H1 (cell line): Measurements from ENCODE around the gene ALDH4A1. TPM values are rescaled to one million over a fixed set of nuclear protein-coding genes. Genes with fewer than 3 reads are reported as not detected.

ENCODE experiments used
- CTCF ChIA-PET: fragments of 300-600 bp; sonication (Branson Sonifier 250); formaldehyde crosslinking; loops from one replicate; lab custom pipeline; 2021; ENCODE audit not compliant: partially characterized antibody; lab: Charles Lee
- POLR2A ChIA-PET: fragments of 300-600 bp; sonication (Branson Sonifier 250); formaldehyde crosslinking; loops from one replicate; lab custom pipeline; 2021; ENCODE audit warnings: inconsistent platforms; ENCODE audit not compliant: partially characterized antibody; lab: Charles Lee
- DNase-seq, 2 experiments: peaks; one replicate each; pipeline versions ENCODE4 v3.0.0 to v3.0.0-alpha.2; 2010 to 2022; ENCODE audit warnings: low spot score in 2 of 2, low read depth in 1 of 2, mixed read lengths in 1 of 2
- FAIRE-seq: peaks from 2 replicates; lab custom pipeline; 2011; peaks lifted over from hg19 to GRCh38; lab: Jason Lieb, UNC
- H2AFZ ChIP-seq: 2 replicates; pipeline ENCODE4 v1.8.1; 2012; ENCODE audit warnings: low read length, inconsistent platforms
- H2AK5ac ChIP-seq: 2 replicates; pipeline ENCODE4 v1.6.1; 2013; ENCODE audit warnings: low read depth, low read length
- H2BK120ac ChIP-seq: replicated peaks from 2 replicates; pipeline ENCODE3; 2013; ENCODE audit warnings: low read depth, low read length, inconsistent platforms
- H2BK12ac ChIP-seq: 2 replicates; pipeline ENCODE4 v1.6.1; 2013; ENCODE audit warnings: low read depth, low read length
- H2BK15ac ChIP-seq: 2 replicates; pipeline ENCODE4 v1.6.1; 2013; ENCODE audit warnings: low read length
- H2BK20ac ChIP-seq: 2 replicates; pipeline ENCODE4 v1.6.1; 2013; ENCODE audit warnings: low read length
- H2BK5ac ChIP-seq: 2 replicates; pipeline ENCODE4 v1.6.1; 2013; ENCODE audit warnings: low read depth, low read length
- H3K14ac ChIP-seq: 2 replicates; pipeline ENCODE4 v1.6.1; 2013; ENCODE audit warnings: inconsistent platforms; ENCODE audit not compliant: insufficient read length
- H3K18ac ChIP-seq: 2 replicates; pipeline ENCODE4 v1.6.1; 2013; ENCODE audit warnings: low read length; ENCODE audit errors: extremely low read depth
- H3K23ac ChIP-seq: 2 replicates; pipeline ENCODE4 v1.6.1; 2013; ENCODE audit warnings: inconsistent platforms; ENCODE audit not compliant: insufficient read length
- H3K23me2 ChIP-seq: 2 replicates; pipeline ENCODE4 v1.6.1; 2013; ENCODE audit warnings: low read depth, low read length
- H3K27ac ChIP-seq: 2 replicates; pipeline ENCODE4 v1.6.1; 2011; ENCODE audit warnings: low read depth, low read length, inconsistent platforms
- H3K27me3 ChIP-seq, 4 experiments: replicated peaks in 1 of 4; 1 replicate in 1 of 4; 2 replicates in 3 of 4; pipeline versions ENCODE4 v1.6.1 to v1.8.1; 2011 to 2013; ENCODE audit warnings: low read length in 3 of 4, mild to moderate bottlenecking in 3 of 4, inconsistent platforms in 2 of 4, mixed read lengths in 2 of 4, moderate library complexity in 1 of 4; ENCODE audit not compliant: control insufficient read depth in 3 of 4, insufficient read depth in 3 of 4; ENCODE audit errors: extremely low read depth in 1 of 4
- H3K36me3 ChIP-seq, 4 experiments: 2 replicates each; pipeline versions ENCODE4 v1.6.1 to v1.8.1; 2011 to 2013; ENCODE audit warnings: mild to moderate bottlenecking in 4 of 4, low read length in 3 of 4, moderate library complexity in 2 of 4, control low read depth in 1 of 4, inconsistent platforms in 1 of 4; ENCODE audit not compliant: insufficient read depth in 4 of 4, control insufficient read depth in 2 of 4
- H3K4ac ChIP-seq: replicated peaks from 2 replicates; pipeline ENCODE3; 2013; ENCODE audit warnings: low read length, low read depth, mixed read lengths, inconsistent platforms; ENCODE audit not compliant: insufficient read length
- H3K4me1 ChIP-seq, 4 experiments: replicated peaks in 1 of 4; 1 replicate in 1 of 4; 2 replicates in 3 of 4; pipeline versions ENCODE4 v1.6.1 to v1.8.1; 2011 to 2013; ENCODE audit warnings: low read length in 3 of 4, inconsistent platforms in 2 of 4, mixed read lengths in 1 of 4; ENCODE audit not compliant: insufficient read depth in 4 of 4, control insufficient read depth in 3 of 4
- H3K4me2 ChIP-seq, 2 experiments: 2 replicates each; pipeline versions ENCODE4 v1.6.1 to v1.8.1; 2011 to 2013; ENCODE audit warnings: low read depth in 2 of 2, low read length in 2 of 2, control low read depth in 1 of 2, inconsistent platforms in 1 of 2, mild to moderate bottlenecking in 1 of 2; ENCODE audit not compliant: insufficient read depth in 1 of 2
- H3K4me3 ChIP-seq, 4 experiments: fragments of 200-600, 300-600 bp in 1 of 4; sonication (generic), shearing (Covaris generic), sonication (Bioruptor Twin) in 1 of 4; 2 replicates each; pipeline versions ENCODE4 v1.5.1 to v1.8.1; 2011 to 2016; ENCODE audit warnings: low read length in 4 of 4, low read depth in 3 of 4, control low read depth in 2 of 4, inconsistent platforms in 2 of 4, mild to moderate bottlenecking in 2 of 4, mixed read lengths in 1 of 4, moderate library complexity in 1 of 4; ENCODE audit not compliant: insufficient read depth in 2 of 4; ENCODE audit errors: extremely low read depth in 1 of 4
- H3K56ac ChIP-seq: replicated peaks from 2 replicates; pipeline ENCODE3; 2013; ENCODE audit warnings: low read depth, mild to moderate bottlenecking, mixed read lengths, low read length, inconsistent platforms; ENCODE audit not compliant: insufficient read length
- H3K79me1 ChIP-seq: 2 replicates; pipeline ENCODE4 v1.6.1; 2013; ENCODE audit warnings: low read depth, low read length, control low read depth
- H3K79me2 ChIP-seq, 2 experiments: 2 replicates each; pipeline versions ENCODE4 v1.6.1 to v1.8.1; 2012 to 2013; ENCODE audit warnings: low read length in 2 of 2, mild to moderate bottlenecking in 2 of 2, inconsistent platforms in 1 of 2; ENCODE audit not compliant: insufficient read depth in 2 of 2, control insufficient read depth in 1 of 2
- H3K9ac ChIP-seq, 4 experiments: replicated peaks in 1 of 4; 1 replicate in 1 of 4; 2 replicates in 3 of 4; pipeline versions ENCODE4 v1.6.1 to v1.8.1; 2011 to 2013; ENCODE audit warnings: low read depth in 3 of 4, low read length in 3 of 4, control low read depth in 2 of 4, mild to moderate bottlenecking in 2 of 4, moderate library complexity in 2 of 4, inconsistent platforms in 1 of 4; ENCODE audit errors: extremely low read depth in 1 of 4
- H3K9me3 ChIP-seq, 2 experiments: 2 replicates each; pipeline versions ENCODE4 v1.6.1 to v1.8.1; 2012 to 2013; ENCODE audit warnings: mild to moderate bottlenecking in 2 of 2, moderate library complexity in 2 of 2, control low read depth in 1 of 2, inconsistent platforms in 1 of 2, low read depth in 1 of 2, low read length in 1 of 2, mixed read lengths in 1 of 2; ENCODE audit not compliant: insufficient read depth in 2 of 2
- H4K20me1 ChIP-seq, 2 experiments: replicated peaks in 1 of 2; 2 replicates each; pipeline versions ENCODE3 to v1.8.1; 2011 to 2013; ENCODE audit warnings: inconsistent platforms in 2 of 2, low read length in 2 of 2, mild to moderate bottlenecking in 1 of 2; ENCODE audit not compliant: insufficient read depth in 2 of 2, control insufficient read depth in 1 of 2
- H4K5ac ChIP-seq: 2 replicates; pipeline ENCODE4 v1.6.1; 2013; ENCODE audit warnings: low read length, low read depth, mixed read lengths, inconsistent platforms; ENCODE audit not compliant: insufficient read length
- H4K8ac ChIP-seq: 2 replicates; pipeline ENCODE4 v1.8.0; 2013; ENCODE audit warnings: mild to moderate bottlenecking, moderate library complexity, low read length, inconsistent platforms; ENCODE audit not compliant: insufficient read depth; ENCODE audit errors: extremely low read depth
- H4K91ac ChIP-seq: replicated peaks from 2 replicates; pipeline ENCODE3; 2013; ENCODE audit warnings: low read length, mixed read lengths, inconsistent platforms; ENCODE audit not compliant: insufficient read length
- BCL11A ChIP-seq, 2 experiments: IDR thresholded peaks; one replicate each; pipeline ENCODE4 v1.6.1; 2011; ENCODE audit warnings: low read depth in 2 of 2, low read length in 2 of 2, mild to moderate bottlenecking in 2 of 2
- BRCA1 ChIP-seq: IDR thresholded peaks from 2 replicates; pipeline ENCODE4 v1.6.1; 2012; ENCODE audit warnings: low read depth, low read length, improper control_type of control experiment
- CBX5 ChIP-seq: fragments of 300-800, 300-1000 bp; sonication (generic); IDR thresholded peaks from 2 replicates; pipeline ENCODE4 v1.7.1; 2016; ENCODE audit warnings: antibody characterized with exemption, low read length, low read depth
- CREB1 ChIP-seq: IDR thresholded peaks from 2 replicates; pipeline ENCODE4 v1.6.1; 2012; ENCODE audit warnings: inconsistent platforms
- EZH2 ChIP-seq: fragments of 200-600 bp; sonication (generic); IDR thresholded peaks from 2 replicates; pipeline ENCODE4 v1.7.1; 2012; ENCODE audit warnings: low read depth, mild to moderate bottlenecking, moderate library complexity, low read length, inconsistent platforms; ENCODE audit not compliant: severe bottlenecking
- KDM1A ChIP-seq: fragments of 200-600, 300-600 bp; sonication (generic); IDR thresholded peaks from 2 replicates; pipeline ENCODE4 v1.7.1; 2016; ENCODE audit warnings: mild to moderate bottlenecking, low read length, borderline replicate concordance
- RXRA ChIP-seq: IDR thresholded peaks from 2 replicates; pipeline ENCODE4 v1.6.1; 2011; ENCODE audit warnings: low read depth, mild to moderate bottlenecking, low read length, moderate library complexity; ENCODE audit not compliant: insufficient read depth
- SAP30 ChIP-seq: fragments of 300-600 bp; sonication (generic); IDR thresholded peaks from 2 replicates; pipeline ENCODE4 v1.7.1; 2012; ENCODE audit warnings: low read length, moderate library complexity, mild to moderate bottlenecking, inconsistent platforms; ENCODE audit not compliant: insufficient read depth, insufficient replicate concordance
- SP1 ChIP-seq: IDR thresholded peaks from 2 replicates; pipeline ENCODE4 v1.6.1; 2011; ENCODE audit warnings: low read depth, low read length
- TAF1 ChIP-seq: IDR thresholded peaks from 2 replicates; pipeline ENCODE4 v1.6.1; 2011; ENCODE audit warnings: mild to moderate bottlenecking, low read depth, low read length
- TBP ChIP-seq: IDR thresholded peaks from 2 replicates; pipeline ENCODE4 v1.6.1; 2011; ENCODE audit warnings: low read depth, low read length, improper control_type of control experiment
- TCF12 ChIP-seq: IDR thresholded peaks from 2 replicates; pipeline ENCODE4 v1.6.1; 2011; ENCODE audit warnings: low read depth, mild to moderate bottlenecking, low read length
- TEAD4 ChIP-seq: IDR thresholded peaks from 2 replicates; pipeline ENCODE4 v1.6.1; 2012; ENCODE audit warnings: low read depth, low read length, inconsistent platforms, mixed read lengths
- ZNF274 ChIP-seq: IDR thresholded peaks from 2 replicates; pipeline ENCODE4 v1.7.0; 2012; ENCODE audit warnings: low read length, borderline replicate concordance; ENCODE audit errors: extremely low read depth
- WGBS, 2 experiments: shearing (Covaris generic) in 1 of 2; methylation state at CpG; one replicate each; pipeline versions ENCODE4 v1.1.6 to v1.1.7; 2013 to 2015; ENCODE audit warnings: low lambda C conversion rate in 2 of 2, mixed read lengths in 2 of 2, inconsistent platforms in 1 of 2, low coverage in 1 of 2, missing lambda C conversion rate in 1 of 2; ENCODE audit not compliant: insufficient replicate concordance in 2 of 2, insufficient coverage in 1 of 2, insufficient read length in 1 of 2; ENCODE audit errors: extremely low coverage in 1 of 2, missing lambda C conversion rate in 1 of 2; 5-methylcytosine and 5-hydroxymethylcytosine counted together
- polyA plus RNA-seq, 7 experiments: library from polyadenylated mRNA; depleted of rRNA in 3 of 7; stranded (reverse) in 5 of 7; unstranded in 2 of 7; fragments of >200 nt in 5 of 7; fragments of 200-250 nt in 2 of 7; gene quantifications; 1 replicate in 5 of 7; 2 replicates in 1 of 7; 4 replicates in 1 of 7; pipeline versions ENCODE4 v1.2.1 to v1.2.3, GENCODE V29; 2011 to 2013; ENCODE audit warnings: missing spikeins in 2 of 7, mixed read lengths in 2 of 7
- total RNA-seq: library from RNA; stranded (reverse); fragmentation: NEBNext Ultra II Directional; extraction: Animal tissue kit (Norgen Biotek cat#: 25700); gene quantifications from 2 replicates; pipeline ENCODE4 v1.2.1, GENCODE V29; 2021

Gene ALDH4A1
- total and polyA plus RNA-seq, 2 of the 8 experiments (the other 6 are each of a cell fraction or from before 2014, with no cell fraction given), result 30.3 to 35.9 TPM

DNA sequence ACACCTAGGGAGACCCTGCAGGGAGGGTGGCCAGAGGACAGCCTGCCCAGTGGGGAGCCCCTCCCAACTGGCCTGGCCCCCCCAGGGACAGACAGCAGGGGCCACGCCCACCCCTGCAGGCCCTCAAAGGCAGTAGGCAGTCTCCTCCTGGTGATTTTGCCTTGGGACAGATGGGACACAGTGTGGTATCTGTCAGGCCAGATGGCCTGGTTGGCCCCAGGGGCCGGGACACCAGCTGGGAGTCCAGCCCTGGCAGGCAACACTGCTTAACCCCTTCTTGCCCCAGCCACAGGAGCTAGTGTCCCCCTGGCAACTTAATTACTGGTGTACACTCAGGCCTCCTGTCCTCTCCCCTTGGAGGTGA, 36.3 kb upstream of the ALDH4A1 start:
- Histone ChIP-seq H3K23me2 (no peaks in the 10 kb centered on the region), H3K27ac (no peak overlapping the region), H3K36me3 (no peaks in the 10 kb centered on the region), H4K8ac (no peak overlapping the region), H2BK120ac (no peak overlapping the region), H3K79me2 (no peaks in the 10 kb centered on the region; a peak in 1 of 4 replicates), H3K79me1 (peaks cover 5% of the 10 kb centered on the region; the same call in 1 of the 2 replicates), H3K9me3 (no peaks in the 10 kb centered on the region), H3K14ac (no peak overlapping the region), H2BK5ac (0 out of 2 replicates have a peak overlapping the region, but pooled peaks have one; percentile 39), H3K27me3 (no peaks in the 10 kb centered on the region), H4K20me1 (peaks cover 0 to 2% of the 10 kb centered on the region in 2 experiments), H2BK12ac (0 out of 2 replicates have a peak overlapping the region, but pooled peaks have one; percentile 39), H2AFZ (no peak overlapping the region), H3K23ac (no peak overlapping the region), H3K4me3 (no peak overlapping the region), H2AK5ac (peak overlapping the region; percentile 75; the same call in 1 of the 2 replicates), H4K91ac (no peak overlapping the region), H4K5ac (no peak overlapping the region), H3K4ac (no peak overlapping the region), H3K9ac (no peak overlapping the region), H3K4me1 (peaks cover 4 to 36% (median 25%) of the 10 kb centered on the region in 4 experiments), H3K4me2 (no peak overlapping the region), H3K18ac (0 out of 2 replicates have a peak overlapping the region, but pooled peaks have one; percentile 38), H2BK15ac (0 out of 2 replicates have a peak overlapping the region, but pooled peaks have one; percentile 72), H2BK20ac (no peak overlapping the region), H3K56ac (no peak overlapping the region)
- ChIA-PET POLR2A (interaction anchor here (0.9 to 1.1 kb wide), 3 partner anchors 12 to 43 kb away, joined by 3 to 4 read pairs (median 3); no protein-coding TSS in a partner anchor), CTCF (interaction anchor here (1.2 to 12.8 kb wide), 6 partner anchors 11 to 34 kb away, joined by 3 to 105 read pairs (median 4); no protein-coding TSS in a partner anchor)
- DNase-seq (no peak), FAIRE-seq (no peak)
- WGBS, 2 experiments, result 87% methylated on average over 2 of the region's 2 CpGs; no CpG with 5 or more reads in 1 of the 2 experiments
- no peak for TF ChIP-seq ZNF274
- TF ChIP-seq TBP, result no peak
- TF ChIP-seq TAF1, result no peak
- TF ChIP-seq EZH2, result no peak
- no peak for TF ChIP-seq SAP30
- TF ChIP-seq BRCA1, result no peak
- TF ChIP-seq BCL11A (IDR thresholded peaks at IDR 0.05; ENCODE audit: low read depth in 2 of 2, low read length in 2 of 2), result no peak
- TF ChIP-seq KDM1A, result no peak
- no peak for TF ChIP-seq SP1
- TF ChIP-seq CBX5, result no peak
- no peak for TF ChIP-seq CREB1
- no peak for TF ChIP-seq TCF12
- no peak for TF ChIP-seq TEAD4
- no peak for TF ChIP-seq RXRA
